ES-I3 (cell line): Measurements from ENCODE around the gene DET1.
A peak's percentile ranks its signal among the peaks of the same experiment; 100 is the strongest.
"Not testable (repeated sequence)": the region's sequence is repeated elsewhere in the genome, so short reads cannot be mapped to it uniquely, and the experiment has no call there.

Source experiments
- H3K36me3 ChIP-seq: 2 replicates; pipeline ENCODE4 v1.6.1; 2013; ENCODE audit warnings: mild to moderate bottlenecking, low read length, control low read depth, moderate library complexity; ENCODE audit not compliant: insufficient read depth
- H3K4me1 ChIP-seq: 2 replicates; pipeline ENCODE4 v1.6.1; 2013; ENCODE audit warnings: mild to moderate bottlenecking, control low read depth, low read length; ENCODE audit not compliant: insufficient read depth
- H3K9ac ChIP-seq: 2 replicates; pipeline ENCODE4 v1.6.1; 2013; ENCODE audit warnings: low read depth, mild to moderate bottlenecking, low read length, moderate library complexity
- H3K9me3 ChIP-seq: 2 replicates; pipeline ENCODE4 v1.6.1; 2013; ENCODE audit warnings: mild to moderate bottlenecking, low read length, moderate library complexity; ENCODE audit not compliant: control insufficient read depth, insufficient read depth

DET1 gene

DNA sequence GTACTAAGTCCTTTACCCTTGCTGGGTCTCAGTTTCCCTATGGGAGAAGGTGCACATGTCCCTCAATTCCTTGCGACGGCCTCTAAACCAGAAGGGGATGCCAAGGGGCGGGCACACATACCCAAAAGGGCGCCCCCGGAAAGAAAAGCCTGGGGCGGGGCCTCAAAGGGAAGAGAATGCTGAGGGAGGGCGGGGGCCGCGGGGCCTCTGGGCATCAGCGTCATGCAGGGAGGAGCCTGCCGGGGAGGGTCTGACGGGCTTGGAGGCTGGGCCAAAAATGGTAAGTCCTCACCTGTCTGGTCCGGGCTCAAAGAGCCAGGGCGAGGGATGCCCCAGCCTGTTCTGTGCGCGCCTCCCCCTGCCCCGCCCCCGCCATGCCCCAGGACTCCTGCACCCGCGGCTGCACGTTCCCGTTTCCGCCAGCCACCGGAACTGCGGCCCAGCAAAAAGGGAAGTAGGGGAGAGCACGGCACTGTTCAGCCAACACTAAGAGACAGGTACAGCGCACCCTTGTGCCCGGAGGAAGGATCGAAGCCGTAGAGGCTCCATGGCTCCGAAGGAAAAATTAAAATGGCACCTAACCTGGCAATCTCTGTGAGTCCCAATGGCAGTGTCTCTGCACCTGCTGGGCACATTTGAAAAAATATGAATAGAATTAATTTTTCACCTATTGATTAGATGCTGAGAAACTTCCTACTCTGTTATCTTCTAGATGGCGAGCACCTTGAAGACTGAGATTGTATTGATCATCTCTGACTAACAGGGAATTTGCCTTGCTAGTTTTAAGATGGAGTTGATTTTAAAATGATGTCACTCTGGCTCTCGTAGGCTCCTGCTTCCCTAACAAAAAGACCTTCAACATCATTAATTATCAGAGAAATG lies at the start of gene DET1:
TSS of gene DET1 (minus strand) at position 434 of the 882 bp plus-strand sequence. CDS start 14,976 bp downstream, outside the sequence.
- Histone ChIP-seq H3K9me3 (no peaks in the 10 kb centered on the region), H3K36me3 (no peaks in the 10 kb centered on the region), H3K4me1 (peaks cover 33% of the 10 kb centered on the region), H3K9ac (peak within 1 kb of the TSS; percentile 96)

DNA sequence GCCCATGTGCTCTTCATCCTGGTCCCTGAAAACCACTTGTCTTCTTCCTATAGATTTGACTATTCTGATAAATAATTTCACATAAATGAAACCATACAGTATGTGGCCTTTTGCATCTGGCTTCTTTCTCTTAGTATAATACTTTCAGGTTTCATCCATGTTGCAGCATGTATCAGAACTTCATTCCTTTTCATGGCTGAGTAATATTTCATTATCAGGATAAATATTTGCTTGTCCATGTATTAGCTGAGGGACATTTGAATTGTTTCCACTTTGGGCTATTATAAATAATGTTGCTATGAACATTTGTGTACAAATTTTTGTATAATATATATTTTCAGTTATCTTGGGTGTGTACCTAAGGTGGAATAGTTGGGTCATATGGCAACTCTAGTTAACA lies 44.9 kb upstream of the DET1 start:
- Histone ChIP-seq H3K4me1 (no peaks in the 10 kb centered on the region), H3K9me3 (no peaks in the 10 kb centered on the region), H3K9ac (no peak overlapping the region), H3K36me3 (no peaks in the 10 kb centered on the region)

DNA sequence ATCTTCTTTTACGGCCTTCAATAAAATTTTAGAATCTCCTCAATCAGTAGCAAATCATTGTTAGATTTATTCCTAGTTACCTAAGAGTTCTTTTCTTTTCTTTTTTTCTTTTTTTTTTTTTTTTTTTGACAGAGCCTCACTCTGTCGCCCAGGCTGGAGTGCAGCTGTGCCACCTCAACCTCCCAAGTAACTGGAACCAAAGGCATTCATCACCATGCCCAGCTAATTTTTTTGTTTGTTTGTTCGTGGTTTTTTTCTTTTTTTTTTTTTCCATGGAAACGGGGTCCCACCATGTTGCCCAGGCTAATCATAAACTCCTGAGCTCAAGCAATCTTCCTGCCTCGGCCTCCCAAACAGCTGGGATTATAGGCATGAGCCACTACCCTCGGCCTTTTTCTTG lies 44.3 kb upstream of the DET1 start:
- Histone ChIP-seq H3K36me3 (no peaks in the 10 kb centered on the region), H3K9ac (no peak overlapping the region), H3K4me1 (no peaks in the 10 kb centered on the region), H3K9me3 (no peaks in the 10 kb centered on the region)

DNA sequence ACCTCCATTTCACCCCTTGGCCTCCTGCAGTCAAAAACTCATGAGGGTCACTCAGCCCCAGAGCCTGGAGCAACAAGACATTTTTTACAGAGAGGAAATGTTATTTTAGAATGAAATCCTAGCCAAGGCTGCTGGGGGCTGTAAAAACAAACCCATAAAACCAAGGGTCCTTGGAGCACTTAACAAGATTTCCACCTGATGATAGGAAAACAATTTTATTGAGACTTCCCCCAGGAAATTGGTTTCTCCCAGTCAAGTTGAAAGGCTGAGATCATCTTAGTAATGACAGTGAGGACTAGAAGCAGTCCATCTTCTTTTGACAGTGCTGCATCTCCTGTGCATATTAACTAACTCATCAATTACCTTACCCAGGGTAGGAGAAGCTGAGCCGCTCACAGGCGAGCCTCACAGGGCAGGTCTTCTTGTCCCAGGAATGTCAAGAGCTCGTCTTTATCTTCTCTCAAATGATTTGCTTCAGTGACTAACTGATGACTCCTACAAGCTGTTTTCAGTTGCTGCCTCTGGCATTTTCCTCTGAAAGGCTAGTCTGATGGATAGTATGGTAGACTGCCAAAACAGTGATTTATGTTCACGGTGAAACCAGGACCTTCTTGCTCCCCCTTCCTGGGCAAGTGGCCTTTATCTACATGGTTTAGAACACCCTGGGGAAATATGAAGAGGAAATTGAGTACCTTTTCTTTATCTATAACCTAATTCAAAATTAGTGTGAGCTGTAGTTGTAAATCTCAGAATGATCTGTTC lies 40.1 kb upstream of the DET1 start:
- no peaks in the 10 kb centered on the region for H3K9me3 ChIP-seq
- no peak overlapping the region for H3K9ac ChIP-seq
- no peaks in the 10 kb centered on the region for H3K4me1 ChIP-seq
- H3K36me3 ChIP-seq, result no peaks in the 10 kb centered on the region

GRCh38 chr15:88580532-88580931 lies 34.1 kb upstream of the DET1 start:
- Histone ChIP-seq H3K4me1 (no peaks in the 10 kb centered on the region), H3K9ac (no peak overlapping the region), H3K36me3 (no peaks in the 10 kb centered on the region), H3K9me3 (no peaks in the 10 kb centered on the region)

DNA sequence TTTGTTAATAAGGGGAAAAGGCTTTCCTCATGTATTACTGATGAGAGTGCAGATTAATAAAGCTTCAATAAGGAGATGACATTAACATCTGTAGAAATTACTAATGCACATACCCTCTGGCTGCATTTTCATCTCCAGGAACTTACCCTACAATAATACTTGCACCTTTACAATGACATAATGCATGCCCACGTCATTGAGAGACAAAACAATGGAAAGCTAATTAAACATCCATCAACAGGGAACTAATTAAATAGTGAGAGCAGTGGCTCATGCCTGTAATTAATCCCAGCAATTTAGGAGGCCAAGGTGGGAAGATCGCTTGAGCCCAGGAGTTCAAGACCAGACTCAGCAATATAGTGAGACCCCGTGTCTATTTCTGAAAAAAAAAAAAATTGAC lies 32.8 kb upstream of the DET1 start:
- no peaks in the 10 kb centered on the region; the same call in 1 of the 2 replicates for H3K4me1 ChIP-seq
- H3K9ac ChIP-seq, result no peak overlapping the region
- no peaks in the 10 kb centered on the region for H3K9me3 ChIP-seq
- no peaks in the 10 kb centered on the region for H3K36me3 ChIP-seq

GRCh38 chr15:88574655-88575054 lies 28.2 kb upstream of the DET1 start:
- H3K9me3 ChIP-seq, result no peaks in the 10 kb centered on the region
- H3K9ac ChIP-seq, result no peak overlapping the region
- no peaks in the 10 kb centered on the region for H3K36me3 ChIP-seq
- no peaks in the 10 kb centered on the region; the same call in 1 of the 2 replicates for H3K4me1 ChIP-seq

DNA sequence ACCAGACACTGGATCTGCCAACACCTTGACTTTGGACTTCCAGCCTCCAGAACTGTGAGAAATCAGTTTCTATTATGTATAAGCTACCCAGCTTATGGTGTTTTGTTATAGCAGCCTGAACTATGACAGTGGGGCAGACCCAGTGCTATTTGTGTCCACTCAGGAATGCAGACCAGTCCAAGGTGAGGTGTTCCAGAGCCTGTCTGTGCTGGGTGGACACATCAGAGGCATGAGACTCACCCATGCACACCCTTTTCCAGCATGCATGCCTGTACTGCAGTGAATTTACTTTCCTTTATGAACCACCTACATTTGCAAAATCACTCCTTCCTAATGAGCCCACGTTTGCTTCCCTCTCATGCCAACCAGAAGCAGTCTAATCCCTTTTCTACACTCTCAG lies 27.6 kb upstream of the DET1 start:
- Histone ChIP-seq H3K4me1 (peaks cover under 1% of the 10 kb centered on the region; the same call in 1 of the 2 replicates), H3K9me3 (no peaks in the 10 kb centered on the region), H3K9ac (no peak overlapping the region), H3K36me3 (no peaks in the 10 kb centered on the region)

- no peak overlapping the region for H3K9ac ChIP-seq
- no peaks in the 10 kb centered on the region for H3K9me3 ChIP-seq
- H3K36me3 ChIP-seq, result no peaks in the 10 kb centered on the region
- peaks cover 5% of the 10 kb centered on the region; the same call in 1 of the 2 replicates for H3K4me1 ChIP-seq
Measured at GRCh38 chr15:88571852-88572259, 25.4 kb upstream of the DET1 start.

DNA sequence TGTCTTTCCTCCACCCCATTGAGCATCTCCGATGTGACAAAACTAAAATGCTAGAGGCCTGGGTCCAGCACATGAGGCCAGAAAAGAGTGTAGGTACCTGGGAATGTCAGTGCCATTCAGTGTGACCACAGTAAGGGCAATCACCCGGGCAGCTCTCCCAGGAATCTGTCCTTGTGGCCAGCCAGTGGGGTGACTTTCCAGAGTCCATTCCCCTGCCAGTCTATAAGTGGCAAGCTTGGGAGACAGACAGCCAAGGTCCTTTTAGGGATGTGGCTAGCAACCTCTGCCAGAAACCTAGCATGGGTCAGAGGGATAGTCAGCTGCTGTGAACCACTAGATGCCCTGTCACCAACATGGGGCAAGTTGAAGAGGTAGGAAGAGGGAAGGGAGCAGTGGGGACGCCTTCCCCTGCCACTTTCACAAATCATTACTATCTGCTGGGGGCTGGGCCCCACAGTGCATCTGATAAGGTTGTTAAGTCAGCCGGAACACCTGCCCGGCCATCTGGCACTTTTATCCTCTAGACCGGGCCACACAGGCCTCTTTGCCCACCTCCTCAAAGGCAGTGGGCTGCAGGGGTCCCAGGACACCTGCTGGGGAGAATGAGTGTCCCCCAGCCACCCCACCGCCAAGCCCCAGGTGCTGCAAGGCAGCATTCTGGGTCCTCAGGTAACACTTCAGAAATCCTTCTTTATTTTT lies 24.8 kb upstream of the DET1 start:
- Histone ChIP-seq H3K9ac (no peak overlapping the region), H3K36me3 (no peaks in the 10 kb centered on the region), H3K9me3 (no peaks in the 10 kb centered on the region), H3K4me1 (peaks cover 5% of the 10 kb centered on the region; the same call in 1 of the 2 replicates)

DNA sequence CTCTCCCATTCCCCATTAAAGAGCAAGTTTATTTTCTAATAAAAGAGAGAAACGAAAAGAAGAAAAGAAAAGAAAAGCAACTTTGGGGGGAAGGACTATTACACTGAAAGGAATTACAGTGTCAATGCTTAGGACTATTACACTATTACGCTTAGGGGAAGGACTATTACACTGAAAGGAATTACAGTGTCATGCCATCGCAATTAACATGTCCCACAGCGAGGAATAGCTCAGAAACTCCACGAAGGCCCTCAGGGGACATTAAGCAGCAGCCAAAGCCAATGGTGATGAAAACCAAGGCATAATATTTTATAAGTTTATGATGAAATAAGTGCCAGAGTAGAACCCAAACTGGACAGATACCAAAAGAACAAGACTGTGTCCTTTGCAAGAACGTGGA lies 22.1 kb upstream of the DET1 start:
- no peak overlapping the region for H3K9ac ChIP-seq
- H3K9me3 ChIP-seq, result no peaks in the 10 kb centered on the region
- no peaks in the 10 kb centered on the region for H3K36me3 ChIP-seq
- H3K4me1 ChIP-seq, result peaks cover 9% of the 10 kb centered on the region; the same call in 1 of the 2 replicates

GRCh38 chr15:88564741-88565140 lies 18.3 kb upstream of the DET1 start:
- peaks cover 9% of the 10 kb centered on the region; the same call in 1 of the 2 replicates for H3K4me1 ChIP-seq
- H3K36me3 ChIP-seq, result no peaks in the 10 kb centered on the region
- no peaks in the 10 kb centered on the region; the same call in 1 of the 2 replicates for H3K9me3 ChIP-seq
- no peak overlapping the region for H3K9ac ChIP-seq

- H3K36me3 ChIP-seq, result no peaks in the 10 kb centered on the region
- no peaks in the 10 kb centered on the region; the same call in 1 of the 2 replicates for H3K9me3 ChIP-seq
- H3K9ac ChIP-seq, result no peak overlapping the region
- H3K4me1 ChIP-seq, result peaks cover 4% of the 10 kb centered on the region; the same call in 1 of the 2 replicates
Measured at GRCh38 chr15:88563638-88564037, 17.2 kb upstream of the DET1 start.

- not testable (repeated sequence) for H3K36me3 ChIP-seq, H3K9ac ChIP-seq, H3K4me1 ChIP-seq, H3K9me3 ChIP-seq
Measured at GRCh38 chr15:88559565-88559964, 13.1 kb upstream of the DET1 start.
